Measurements from ENCODE around the gene ERGIC2.

GRCh38 chr12:29428633-29429032 is 47.7 kb upstream of the ERGIC2 start:
- TF ChIP-seq CTCF (conservative IDR thresholded peaks at IDR 0.05 in 1 of 2, IDR thresholded peaks at IDR 0.05 in 1 of 2; ENCODE audit: low read depth in 1 of 2, low read length in 2 of 2) (no peak), EZH2 (IDR thresholded peaks at IDR 0.05; ENCODE audit: low read length, missing control alignments) (no peak)
